WTC11 (cell line): ENCODE data around the gene COG5. TPM values are rescaled to one million over a fixed set of nuclear protein-coding genes. Genes with fewer than 3 reads are reported as not detected.

ENCODE experiments used
- ATAC-seq: fragments of 200-7000 bp; cut with Tn5 transposase; 2 replicates; pipeline ENCODE4 v1.10.0; 2021; ENCODE audit warnings: mild to moderate bottlenecking, moderate library complexity
- CTCF ChIA-PET: fragments of 300-600 bp; sonication (Branson Sonifier 250); formaldehyde crosslinking; loops from one replicate; lab custom pipeline; 2021; ENCODE audit warnings: antibody characterized with exemption; lab: Charles Lee
- POLR2A ChIA-PET: fragments of 350-600 bp; sonication (Branson Sonifier 250); formaldehyde crosslinking; loops from one replicate; lab custom pipeline; 2021; ENCODE audit warnings: antibody characterized with exemption; lab: Charles Lee
- DNase-seq: peaks from one replicate; pipeline ENCODE4 v3.0.0; 2021; ENCODE audit warnings: low spot score
- H3K27ac Mint-ChIP-seq: 2 replicates; pipeline ENCODE4 v1.8.0; 2021; ENCODE audit warnings: mixed read lengths
- H3K27me3 Mint-ChIP-seq: 2 replicates; pipeline ENCODE4 v1.8.0; 2021; ENCODE audit warnings: low read depth, mild to moderate bottlenecking, moderate library complexity, mixed read lengths
- H3K36me3 Mint-ChIP-seq: 2 replicates; pipeline ENCODE4 v1.8.0; 2021; ENCODE audit warnings: mixed read lengths
- H3K4me1 Mint-ChIP-seq: 2 replicates; pipeline ENCODE4 v1.8.0; 2022; ENCODE audit warnings: mixed read lengths
- H3K4me3 Mint-ChIP-seq: 2 replicates; pipeline ENCODE4 v1.8.0; 2021; ENCODE audit warnings: mild to moderate bottlenecking, moderate library complexity, mixed read lengths
- H3K9me3 Mint-ChIP-seq: 2 replicates; pipeline ENCODE4 v1.8.0; 2021; ENCODE audit warnings: mixed read lengths
- AR ChIP-seq: fragments of 250-450 bp; sonication (Bioruptor Pico); IDR thresholded peaks from 2 replicates; pipeline ENCODE4 v1.9.0; 2021; ENCODE audit warnings: mild to moderate bottlenecking
- CREB1 ChIP-seq: sonication (generic); formaldehyde crosslinking; IDR thresholded peaks from 2 replicates; pipeline ENCODE4 v1.8.0; 2023; ENCODE audit warnings: mild to moderate bottlenecking, missing genetic modification reagents
- CREM ChIP-seq: sonication (generic); formaldehyde crosslinking; IDR thresholded peaks from 2 replicates; pipeline ENCODE4 v1.8.1; 2022; ENCODE audit warnings: mild to moderate bottlenecking, missing genetic modification reagents, moderate library complexity
- ERG ChIP-seq: fragments of 250-450 bp; sonication (Bioruptor Pico); IDR thresholded peaks from 2 replicates; pipeline ENCODE4 v1.8.0; 2021; ENCODE audit warnings: mild to moderate bottlenecking
- ETV6 ChIP-seq: sonication (generic); formaldehyde crosslinking; IDR thresholded peaks from 2 replicates; pipeline ENCODE4 v1.8.1; 2022; ENCODE audit warnings: mild to moderate bottlenecking, missing genetic modification reagents
- GABPB1 ChIP-seq: sonication (generic); formaldehyde crosslinking; IDR thresholded peaks from 2 replicates; pipeline ENCODE4 v1.8.1; 2023; ENCODE audit warnings: mild to moderate bottlenecking, missing genetic modification reagents
- GTF2I ChIP-seq: fragments of 250-450 bp; sonication (Bioruptor Pico); conservative IDR thresholded peaks from 2 replicates; pipeline ENCODE4 v1.4.0; 2021; ENCODE audit warnings: mild to moderate bottlenecking
- KAT7 ChIP-seq: sonication (generic); formaldehyde crosslinking; IDR thresholded peaks from 2 replicates; pipeline ENCODE4 v1.8.1; 2023; ENCODE audit warnings: missing genetic modification reagents, mild to moderate bottlenecking, borderline replicate concordance
- OVOL2 ChIP-seq: fragments of 250-450 bp; sonication (Bioruptor Pico); IDR thresholded peaks from 2 replicates; pipeline ENCODE4 v1.9.0; 2021; ENCODE audit warnings: mild to moderate bottlenecking, borderline replicate concordance
- SMAD3 ChIP-seq: sonication (generic); formaldehyde crosslinking; IDR thresholded peaks from 2 replicates; pipeline ENCODE4 v1.8.0; 2022; ENCODE audit warnings: missing genetic modification reagents, mild to moderate bottlenecking, borderline replicate concordance
- SP1 ChIP-seq: sonication (generic); formaldehyde crosslinking; conservative IDR thresholded peaks from 2 replicates; pipeline ENCODE4 v1.8.1; 2022; ENCODE audit warnings: missing genetic modification reagents
- TCF7 ChIP-seq: sonication (generic); formaldehyde crosslinking; IDR thresholded peaks from 2 replicates; pipeline ENCODE4 v1.8.0; 2022; ENCODE audit warnings: mild to moderate bottlenecking, low read depth, missing genetic modification reagents, moderate library complexity
- TEAD1 ChIP-seq: sonication (generic); formaldehyde crosslinking; IDR thresholded peaks from 2 replicates; pipeline ENCODE4 v1.8.0; 2022; ENCODE audit warnings: mild to moderate bottlenecking, missing genetic modification reagents
- TEAD4 ChIP-seq: sonication (generic); formaldehyde crosslinking; IDR thresholded peaks from 2 replicates; pipeline ENCODE4 v1.8.0; 2022; ENCODE audit warnings: mild to moderate bottlenecking, missing genetic modification reagents
- ZBTB21 ChIP-seq: sonication (generic); formaldehyde crosslinking; IDR thresholded peaks from 2 replicates; pipeline ENCODE4 v1.8.1; 2023; ENCODE audit warnings: mild to moderate bottlenecking, missing genetic modification reagents, borderline replicate concordance
- ZNF121 ChIP-seq: sonication (generic); formaldehyde crosslinking; IDR thresholded peaks from 2 replicates; pipeline ENCODE4 v1.8.0; 2023; ENCODE audit warnings: missing genetic modification reagents
- ZNF232 ChIP-seq: sonication (generic); formaldehyde crosslinking; IDR thresholded peaks from 2 replicates; pipeline ENCODE4 v1.8.0; 2022; ENCODE audit warnings: mild to moderate bottlenecking, missing genetic modification reagents
- ZNF396 ChIP-seq: fragments of 250-450 bp; sonication (Bioruptor Pico); IDR thresholded peaks from 2 replicates; pipeline ENCODE4 v1.8.0; 2021; ENCODE audit warnings: mild to moderate bottlenecking, moderate library complexity, borderline replicate concordance
- total RNA-seq: library from RNA; stranded (reverse); gene quantifications from 3 replicates; pipeline ENCODE4 v1.2.3, GENCODE V29; 2021
- TF ChIP-seq, protein P1 (sequence below): fragments of 200-600 bp; IDR thresholded peaks from 2 replicates; pipeline ENCODE4 v1.8.0; 2022; ENCODE audit warnings: antibody characterized with exemption
- TF ChIP-seq, protein P2 (sequence below): fragments of 250-450 bp; sonication (Bioruptor Pico); IDR thresholded peaks from 2 replicates; pipeline ENCODE4 v2.1.2; 2022; ENCODE audit warnings: mild to moderate bottlenecking, moderate library complexity

The COG5 gene
- total RNA-seq, 1 experiment from 2014 or later = 23.8 TPM

DNA sequence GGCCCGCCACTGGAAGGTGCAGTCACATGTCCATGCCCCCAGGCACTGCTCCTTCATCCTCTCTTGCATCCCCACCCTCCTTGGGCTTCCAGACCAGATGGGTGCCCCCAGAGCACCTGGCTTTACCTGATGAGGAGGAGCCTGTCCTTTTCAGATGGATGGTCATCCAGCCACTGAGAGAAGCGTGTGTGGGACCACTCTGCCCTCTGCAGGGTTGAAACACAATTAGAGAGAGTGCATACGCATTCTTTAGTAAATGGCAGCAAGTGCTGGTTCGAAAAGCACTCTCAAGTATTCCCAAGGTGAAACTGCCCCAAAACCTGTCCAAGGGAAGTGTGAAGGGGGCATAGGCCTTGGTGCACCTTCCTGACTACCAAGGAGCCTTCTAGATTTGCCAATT is 353.3 kb downstream of the COG5 start:
- ChIA-PET CTCF (no interaction called here), POLR2A (no interaction called here)
- H3K27me3 Mint-ChIP-seq = no peaks in the 10 kb centered on the region
- H3K36me3 Mint-ChIP-seq = peaks cover 6% of the 10 kb centered on the region
- H3K9me3 Mint-ChIP-seq = peaks cover 4% of the 10 kb centered on the region
- H3K4me1 Mint-ChIP-seq = no peaks in the 10 kb centered on the region
- TF ChIP-seq AR (CRISPR knock-in tag) = no peak
- no peak for TF ChIP-seq CREM
- TF ChIP-seq SP1 = no peak
- no peak for TF ChIP-seq ZNF121 (CRISPR knock-in tag)
- no peak for TF ChIP-seq OVOL2 (CRISPR knock-in tag)
- TF ChIP-seq, protein P1, sequence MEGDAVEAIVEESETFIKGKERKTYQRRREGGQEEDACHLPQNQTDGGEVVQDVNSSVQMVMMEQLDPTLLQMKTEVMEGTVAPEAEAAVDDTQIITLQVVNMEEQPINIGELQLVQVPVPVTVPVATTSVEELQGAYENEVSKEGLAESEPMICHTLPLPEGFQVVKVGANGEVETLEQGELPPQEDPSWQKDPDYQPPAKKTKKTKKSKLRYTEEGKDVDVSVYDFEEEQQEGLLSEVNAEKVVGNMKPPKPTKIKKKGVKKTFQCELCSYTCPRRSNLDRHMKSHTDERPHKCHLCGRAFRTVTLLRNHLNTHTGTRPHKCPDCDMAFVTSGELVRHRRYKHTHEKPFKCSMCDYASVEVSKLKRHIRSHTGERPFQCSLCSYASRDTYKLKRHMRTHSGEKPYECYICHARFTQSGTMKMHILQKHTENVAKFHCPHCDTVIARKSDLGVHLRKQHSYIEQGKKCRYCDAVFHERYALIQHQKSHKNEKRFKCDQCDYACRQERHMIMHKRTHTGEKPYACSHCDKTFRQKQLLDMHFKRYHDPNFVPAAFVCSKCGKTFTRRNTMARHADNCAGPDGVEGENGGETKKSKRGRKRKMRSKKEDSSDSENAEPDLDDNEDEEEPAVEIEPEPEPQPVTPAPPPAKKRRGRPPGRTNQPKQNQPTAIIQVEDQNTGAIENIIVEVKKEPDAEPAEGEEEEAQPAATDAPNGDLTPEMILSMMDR = no peak
- TF ChIP-seq TEAD4 (CRISPR knock-in tag) = no peak
- TF ChIP-seq ZNF232 (CRISPR knock-in tag) = no peak
- TF ChIP-seq CREB1 (CRISPR knock-in tag) = no peak
- no peak for TF ChIP-seq GTF2I (CRISPR knock-in tag)
- TF ChIP-seq GABPB1 (CRISPR knock-in tag) = no peak
- TF ChIP-seq KAT7 (CRISPR knock-in tag) = no peak
- no peak for TF ChIP-seq ETV6 (CRISPR knock-in tag)
- no peak for TF ChIP-seq ERG (CRISPR knock-in tag)
- H3K27ac Mint-ChIP-seq = no peak overlapping the region
- DNase-seq (no peak), ATAC-seq (peak; percentile 66)
- no peak overlapping the region for H3K4me3 Mint-ChIP-seq

- Mint-ChIP-seq H3K4me3 (no peak overlapping the region), H3K27ac (no peak overlapping the region), H3K36me3 (peaks cover 6% of the 10 kb centered on the region), H3K27me3 (no peaks in the 10 kb centered on the region), H3K9me3 (no peaks in the 10 kb centered on the region), H3K4me1 (no peaks in the 10 kb centered on the region)
- CTCF ChIA-PET = interaction anchor here (1.0 kb wide), 1 partner anchor 262 kb away, joined by 3 read pairs; no protein-coding TSS in a partner anchor
- no peak for ATAC-seq
- no peak for DNase-seq
- TF ChIP-seq ZBTB21 (CRISPR knock-in tag) (no peak), TEAD1 (CRISPR knock-in tag) (no peak), SMAD3 (CRISPR knock-in tag) (no peak), ZNF396 (CRISPR knock-in tag) (no peak), TCF7 (no peak), ETV6 (CRISPR knock-in tag) (no peak)
- TF ChIP-seq, protein P2, sequence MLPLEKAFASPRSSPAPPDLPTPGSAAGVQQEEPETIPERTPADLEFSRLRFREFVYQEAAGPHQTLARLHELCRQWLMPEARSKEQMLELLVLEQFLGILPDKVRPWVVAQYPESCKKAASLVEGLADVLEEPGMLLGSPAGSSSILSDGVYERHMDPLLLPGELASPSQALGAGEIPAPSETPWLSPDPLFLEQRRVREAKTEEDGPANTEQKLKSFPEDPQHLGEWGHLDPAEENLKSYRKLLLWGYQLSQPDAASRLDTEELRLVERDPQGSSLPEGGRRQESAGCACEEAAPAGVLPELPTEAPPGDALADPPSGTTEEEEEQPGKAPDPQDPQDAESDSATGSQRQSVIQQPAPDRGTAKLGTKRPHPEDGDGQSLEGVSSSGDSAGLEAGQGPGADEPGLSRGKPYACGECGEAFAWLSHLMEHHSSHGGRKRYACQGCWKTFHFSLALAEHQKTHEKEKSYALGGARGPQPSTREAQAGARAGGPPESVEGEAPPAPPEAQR (CRISPR knock-in tag) = no peak
- POLR2A ChIA-PET = no interaction called here
Observed at GRCh38 chr7:107209565-107209964, 354.2 kb downstream of the COG5 start.
